Left lung (tissue), 10 donors: Measurements from ENCODE around the gene DHX58. TPM values are rescaled to one million over a fixed set of nuclear protein-coding genes. Genes with fewer than 3 reads are reported as not detected.

Experiments
- ATAC-seq: fragments of 200-7000 bp; cut with Tn5 transposase; one replicate; pipeline ENCODE4 v1.9.1; 2020; ENCODE audit warnings: moderate library complexity
- DNase-seq, 4 donors: peaks; one replicate each; pipeline ENCODE4 v3.0.0-alpha.2; 2013 to 2020
- H3K27ac ChIP-seq, 2 donors: fragments of 200-600 bp; sonication (generic) in 1 of 2; one replicate each; pipeline versions ENCODE4 v1.5.0 to v1.8.0; 2020 to 2021
- H3K27me3 ChIP-seq, 2 donors: fragments of 200-600 bp; sonication (generic) in 1 of 2; one replicate each; pipeline versions ENCODE4 v1.5.0 to v1.8.0; 2020 to 2021
- H3K36me3 ChIP-seq, 2 donors: fragments of 200-600 bp; sonication (generic) in 1 of 2; one replicate each; pipeline versions ENCODE4 v1.5.0 to v1.8.0; 2020 to 2021
- H3K4me1 ChIP-seq, 2 donors: fragments of 200-600 bp; one replicate each; pipeline ENCODE4 v1.8.0; 2021
- H3K4me3 ChIP-seq, 2 donors: fragments of 200-600 bp; sonication (generic) in 1 of 2; one replicate each; pipeline versions ENCODE4 v1.5.0 to v1.8.0; 2020 to 2021; ENCODE audit warnings: mild to moderate bottlenecking in 1 of 2
- H3K9me3 ChIP-seq, 2 donors: fragments of 200-600 bp; sonication (generic) in 1 of 2; one replicate each; pipeline versions ENCODE4 v1.5.0 to v1.8.0; 2020 to 2021
- intact Hi-C, 2 donors: fragments of 100-400 bp; cut with DNase I; formaldehyde crosslinking; loops; one replicate each; pipeline versions ENCODE4 v1.11.2 to v1.14.2; 2022
- polyA plus RNA-seq, 6 donors: library from polyadenylated mRNA; unstranded; fragments of 120-200 nt; gene quantifications; one replicate each; pipeline ENCODE4 v1.2.1, GENCODE V29; 2013; ENCODE audit not compliant: insufficient read length in 6 of 6
- total RNA-seq, 2 donors: library from RNA; stranded (reverse); fragmentation: NEBNext Ultra II Directional; extraction: Animal tissue kit (Norgen Biotek cat#: 25700); gene quantifications; one replicate each; pipeline ENCODE4 v1.2.1, GENCODE V29; 2021
- TF ChIP-seq, protein P1 (sequence below), 2 donors: fragments of 200-600 bp; sonication (generic) in 1 of 2; IDR thresholded peaks; one replicate each; pipeline versions ENCODE4 v1.5.0 to v1.8.0; 2021; ENCODE audit warnings: antibody characterized with exemption in 2 of 2
- donor health status: DM: no; HTN: yes; CAD: no.
- donor health status: DM: no; HTN: no; CAD: no.

DHX58 gene
- total and polyA plus RNA-seq, 8 donors: 15.4 to 22.4 (median 19.9) TPM

DNA sequence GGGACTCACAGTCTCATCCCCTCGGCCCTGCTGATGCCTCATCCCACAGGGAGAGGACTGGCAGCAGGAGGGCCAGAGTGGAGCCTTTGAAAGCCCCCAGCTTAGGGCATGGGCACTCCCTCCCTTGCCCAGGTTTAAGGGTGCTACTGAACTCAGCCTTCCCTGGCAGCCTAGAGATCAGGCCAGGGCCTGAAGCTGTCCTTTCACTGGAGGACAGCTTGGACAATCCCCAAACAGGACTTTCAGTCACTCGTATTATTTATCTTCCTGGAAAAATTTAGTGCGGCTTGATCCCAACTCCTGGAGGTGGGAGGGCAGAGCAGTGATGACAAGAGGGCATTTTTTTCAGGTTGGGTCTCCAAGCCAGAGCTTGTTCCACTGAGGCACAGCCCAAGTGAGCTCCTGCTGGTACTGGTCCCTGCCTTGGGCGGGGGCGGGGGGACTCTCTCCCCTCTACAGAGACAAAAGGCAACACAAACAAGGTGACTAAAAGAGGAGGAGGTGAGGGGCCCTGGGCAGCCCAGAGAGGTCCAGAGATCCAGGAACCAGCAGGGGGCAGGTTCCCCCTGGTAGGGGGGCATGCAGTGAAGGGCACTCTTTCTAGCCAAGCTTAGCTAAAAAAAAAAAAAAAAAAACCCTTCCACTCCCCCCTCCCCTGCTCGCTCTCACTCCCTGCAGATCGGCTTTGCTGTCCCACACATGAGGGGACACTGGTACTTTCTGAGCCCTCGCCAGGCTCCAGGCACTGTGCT is 16.0 kb downstream of the DHX58 start:
- intact Hi-C loops: no loop called here
- ATAC-seq (no peak), DNase-seq (no peak)
- Histone ChIP-seq H3K4me3 (no peak overlapping the region), H3K27ac (no peak overlapping the region), H3K4me1 (peaks cover 0 to 10% of the 10 kb centered on the region in 2 donors), H3K36me3 (no peaks in the 10 kb centered on the region), H3K9me3 (no peaks in the 10 kb centered on the region), H3K27me3 (peaks cover 14 to 38% of the 10 kb centered on the region in 2 donors)
- TF ChIP-seq, protein P1, sequence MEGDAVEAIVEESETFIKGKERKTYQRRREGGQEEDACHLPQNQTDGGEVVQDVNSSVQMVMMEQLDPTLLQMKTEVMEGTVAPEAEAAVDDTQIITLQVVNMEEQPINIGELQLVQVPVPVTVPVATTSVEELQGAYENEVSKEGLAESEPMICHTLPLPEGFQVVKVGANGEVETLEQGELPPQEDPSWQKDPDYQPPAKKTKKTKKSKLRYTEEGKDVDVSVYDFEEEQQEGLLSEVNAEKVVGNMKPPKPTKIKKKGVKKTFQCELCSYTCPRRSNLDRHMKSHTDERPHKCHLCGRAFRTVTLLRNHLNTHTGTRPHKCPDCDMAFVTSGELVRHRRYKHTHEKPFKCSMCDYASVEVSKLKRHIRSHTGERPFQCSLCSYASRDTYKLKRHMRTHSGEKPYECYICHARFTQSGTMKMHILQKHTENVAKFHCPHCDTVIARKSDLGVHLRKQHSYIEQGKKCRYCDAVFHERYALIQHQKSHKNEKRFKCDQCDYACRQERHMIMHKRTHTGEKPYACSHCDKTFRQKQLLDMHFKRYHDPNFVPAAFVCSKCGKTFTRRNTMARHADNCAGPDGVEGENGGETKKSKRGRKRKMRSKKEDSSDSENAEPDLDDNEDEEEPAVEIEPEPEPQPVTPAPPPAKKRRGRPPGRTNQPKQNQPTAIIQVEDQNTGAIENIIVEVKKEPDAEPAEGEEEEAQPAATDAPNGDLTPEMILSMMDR (IDR thresholded peaks at IDR 0.05): no peak

DNA sequence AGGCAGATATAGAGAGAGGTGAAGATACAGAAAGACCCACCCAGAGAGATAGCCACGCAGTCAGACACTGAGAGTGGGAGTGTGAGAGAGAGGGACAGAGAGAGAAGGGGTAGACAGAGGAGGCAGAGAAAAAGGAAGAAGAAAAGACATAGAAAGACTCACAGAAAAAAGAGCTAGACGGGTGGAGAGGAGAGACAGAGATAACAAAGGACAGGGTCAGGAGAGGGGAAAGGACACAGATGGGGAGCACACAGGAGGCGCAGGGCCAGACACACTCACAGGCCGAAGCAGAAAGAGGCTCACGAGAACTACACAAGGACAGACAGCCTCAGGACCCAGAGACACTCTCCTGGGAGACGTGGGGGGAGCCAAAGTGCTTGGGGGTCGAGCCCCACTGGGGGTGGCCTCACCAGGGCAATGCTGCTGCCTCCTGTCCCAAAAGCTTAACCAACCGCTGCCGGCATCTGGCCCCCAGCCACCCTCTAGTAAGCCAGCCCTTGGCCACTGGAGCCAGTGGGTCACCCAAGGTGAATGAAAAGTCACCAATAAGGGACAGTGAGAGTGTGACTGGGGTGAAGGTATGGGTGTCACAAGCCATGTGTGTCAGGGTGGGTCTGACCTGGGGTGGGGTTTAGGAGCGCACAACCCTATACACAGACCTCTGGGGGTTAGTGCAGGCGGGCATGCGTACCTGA is 18.0 kb downstream of the DHX58 start:
- peaks cover 14 to 40% of the 10 kb centered on the region in 2 donors for H3K27me3 ChIP-seq
- DNase-seq (peak in 1 of 4 donors; percentile 47), ATAC-seq (no peak)
- intact Hi-C loops: no loop called here
- peaks cover 0 to 10% of the 10 kb centered on the region in 2 donors for H3K4me1 ChIP-seq
- no peak overlapping the region for H3K27ac ChIP-seq
- H3K9me3 ChIP-seq: no peaks in the 10 kb centered on the region
- TF ChIP-seq, protein P1 (IDR thresholded peaks at IDR 0.05): no peak
- no peaks in the 10 kb centered on the region for H3K36me3 ChIP-seq
- no peak overlapping the region for H3K4me3 ChIP-seq

DNA sequence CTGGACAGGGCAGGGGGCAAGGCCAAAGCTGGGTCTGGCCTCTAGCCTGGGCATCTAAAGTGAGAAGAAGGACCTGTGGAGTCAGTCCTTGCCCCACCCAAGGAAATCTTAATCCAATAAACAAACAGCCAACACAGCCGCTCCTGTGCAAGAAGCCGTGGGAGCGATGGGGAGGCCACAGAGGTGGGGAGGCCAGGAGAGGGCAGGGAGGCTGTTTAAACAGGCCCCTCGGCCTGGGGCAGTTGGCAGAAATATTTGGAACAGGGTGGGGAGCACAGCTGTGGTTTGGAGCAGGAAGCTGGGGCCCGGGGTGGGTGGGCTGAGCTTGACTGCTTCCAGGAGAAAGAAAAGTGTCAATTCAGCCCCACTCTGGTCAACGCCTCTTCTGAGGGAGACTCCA is 19.6 kb downstream of the DHX58 start:
- intact Hi-C loops: no loop called here
- H3K9me3 ChIP-seq: no peaks in the 10 kb centered on the region
- no peak overlapping the region for H3K27ac ChIP-seq
- no peak for ATAC-seq
- H3K36me3 ChIP-seq: no peaks in the 10 kb centered on the region
- no peak overlapping the region for H3K4me3 ChIP-seq
- DNase-seq: no peak
- H3K27me3 ChIP-seq: peaks cover 11 to 45% of the 10 kb centered on the region in 2 donors
- TF ChIP-seq, protein P1 (IDR thresholded peaks at IDR 0.05): no peak
- H3K4me1 ChIP-seq: peaks cover 0 to 6% of the 10 kb centered on the region in 2 donors

DNA sequence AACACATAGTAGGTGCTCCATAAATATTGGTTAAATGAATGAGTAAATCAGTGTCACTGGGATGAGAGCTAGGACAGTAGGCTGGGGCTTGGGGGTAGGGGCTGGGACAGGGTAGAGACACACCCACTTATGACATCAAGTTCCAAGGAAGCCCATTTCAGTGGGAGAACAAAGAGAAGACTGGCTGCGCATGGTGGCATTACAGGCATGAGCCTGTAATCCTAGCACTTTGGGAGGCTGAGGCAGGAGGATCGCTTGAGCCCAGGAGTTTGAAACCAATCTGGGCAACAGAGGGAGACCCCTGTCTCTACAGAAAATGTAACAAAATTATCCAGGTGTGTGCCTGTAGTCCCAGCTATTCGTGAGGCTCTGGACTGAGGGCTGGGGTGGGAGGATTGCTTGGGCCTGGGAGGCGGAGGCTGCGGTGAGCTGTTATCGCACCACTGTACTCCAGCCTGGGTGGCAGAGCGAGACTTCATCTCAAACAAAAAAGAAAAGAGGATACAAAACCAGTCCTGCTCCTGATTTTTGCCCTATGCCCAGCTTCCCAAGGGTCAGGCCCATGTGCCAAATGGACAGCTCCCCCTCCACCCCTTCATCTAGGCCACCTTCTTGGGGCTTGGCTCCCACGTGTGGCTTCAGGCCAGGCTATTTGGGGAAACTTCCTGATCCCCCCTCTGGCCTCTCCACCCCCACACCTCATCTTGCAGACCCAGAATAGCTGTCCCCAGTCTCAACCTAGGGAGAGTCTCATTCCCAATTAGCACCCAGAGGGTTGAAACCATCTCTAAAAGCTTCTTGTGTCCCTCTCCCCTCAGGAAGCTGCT is 21.3 kb downstream of the DHX58 start:
- Histone ChIP-seq H3K4me1 (no peaks in the 10 kb centered on the region), H3K27ac (no peak overlapping the region), H3K36me3 (no peaks in the 10 kb centered on the region), H3K27me3 (peaks cover 0 to 28% of the 10 kb centered on the region in 2 donors), H3K4me3 (no peak overlapping the region), H3K9me3 (no peaks in the 10 kb centered on the region)
- no peak for ATAC-seq
- intact Hi-C loops: no loop called here
- TF ChIP-seq, protein P1 (IDR thresholded peaks at IDR 0.05): no peak
- DNase-seq: no peak
